HCT116 (cell line): ENCODE results near the gene EFNB2. TPM values are rescaled to one million over a fixed set of nuclear protein-coding genes. Genes with fewer than 3 reads are reported as not detected.

ENCODE experiments used
- ATAC-seq: fragments of 200-7000 bp; cut with Tn5 transposase; 2 replicates; pipeline ENCODE4 v1.9.1; 2020; ENCODE audit warnings: mild to moderate bottlenecking, moderate library complexity
- BruUV-seq: library from RNA; stranded (reverse); fragments of 400-500 nt; replicated peaks from 2 replicates; lab custom pipeline; 2021; lab: Mats Ljungman, UMichigan
- CTCF ChIA-PET: fragments of 300-600 bp; sonication (Branson Sonifier 250); formaldehyde crosslinking; loops from one replicate; lab custom pipeline; 2021; ENCODE audit warnings: antibody characterized with exemption; lab: Charles Lee
- POLR2A ChIA-PET: fragments of 300-600, 350-600 bp; sonication (Branson Sonifier 250); formaldehyde crosslinking; loops from one replicate; lab custom pipeline; 2021; ENCODE audit warnings: antibody characterized with exemption; lab: Charles Lee
- RAD21 ChIA-PET, 2 experiments: fragments of 300-600 bp; sonication (Branson Sonifier 250); formaldehyde crosslinking; loops; one replicate each; lab custom pipeline; 2023; ENCODE audit warnings: low total read pairs in 2 of 2; ENCODE audit not compliant: uncharacterized antibody in 2 of 2, unreplicated experiment in 2 of 2, low non-redundant PET in 1 of 2; lab: Charles Lee
- DNase-seq: peaks from one replicate; pipeline ENCODE4 v3.0.0-alpha.2; 2010; ENCODE audit warnings: low read depth, low spot score
- H2AFZ ChIP-seq: fragments of 200-600 bp; shearing (Covaris generic), sonication (generic); 2 replicates; pipeline ENCODE4 v1.6.1; 2017; ENCODE audit warnings: low read depth, mixed run types, mixed read lengths, antibody characterized with exemption, low read length; ENCODE audit not compliant: poor library complexity, severe bottlenecking
- H3K27ac ChIP-seq: 2 replicates; pipeline ENCODE4 v1.5.1; 2012; ENCODE audit warnings: low read depth, low read length
- H3K27me3 ChIP-seq: fragments of 200-600 bp; sonication (generic); 2 replicates; pipeline ENCODE4 v1.6.1; 2016; ENCODE audit warnings: mixed run types, low read length, mixed read lengths; ENCODE audit not compliant: insufficient read depth
- H3K36me3 ChIP-seq, 2 experiments: fragments of 200-500 bp in 1 of 2; fragments of 200-600 bp in 1 of 2; sonication (Bioruptor generic) in 1 of 2; sonication (generic) in 1 of 2; 2 replicates each; pipeline versions ENCODE4 v1.5.1 to v1.6.1; 2014 to 2016; ENCODE audit warnings: low read length in 2 of 2, inconsistent platforms in 1 of 2, mixed read lengths in 1 of 2, mixed run types in 1 of 2; ENCODE audit not compliant: insufficient read depth in 2 of 2, control insufficient read depth in 1 of 2
- H3K4me1 ChIP-seq, 2 experiments: fragments of 200-600 bp in 1 of 2; sonication (generic) in 1 of 2; 2 replicates each; pipeline versions ENCODE4 v1.5.1 to v1.6.1; 2012 to 2017; ENCODE audit warnings: low read length in 2 of 2, inconsistent platforms in 1 of 2, mild to moderate bottlenecking in 1 of 2, mixed read lengths in 1 of 2, mixed run types in 1 of 2, moderate library complexity in 1 of 2; ENCODE audit not compliant: insufficient read depth in 2 of 2, control insufficient read depth in 1 of 2
- H3K4me2 ChIP-seq: fragments of 200-600 bp; sonication (generic); 2 replicates; pipeline ENCODE4 v1.6.1; 2017; ENCODE audit warnings: mixed run types, low read length, mixed read lengths
- H3K4me3 ChIP-seq, 2 experiments: fragments of 200-600 bp in 1 of 2; sonication (generic) in 1 of 2; replicated peaks in 1 of 2; 2 replicates each; pipeline ENCODE4 v1.5.1; 2011 to 2016; ENCODE audit warnings: low read length in 2 of 2, control low read depth in 1 of 2, low read depth in 1 of 2, mild to moderate bottlenecking in 1 of 2, mixed read lengths in 1 of 2, mixed run types in 1 of 2
- H3K79me2 ChIP-seq: fragments of 200-600 bp; sonication (generic); 2 replicates; pipeline ENCODE4 v1.6.1; 2017; ENCODE audit warnings: mild to moderate bottlenecking, mixed run types, low read length, moderate library complexity, mixed read lengths; ENCODE audit not compliant: insufficient read depth
- H3K9ac ChIP-seq: fragments of 200-600 bp; sonication (generic); 2 replicates; pipeline ENCODE4 v1.6.1; 2016; ENCODE audit warnings: low read length, mixed read lengths
- H3K9me2 ChIP-seq: fragments of 200-600 bp; sonication (generic), shearing (Covaris generic); 2 replicates; pipeline ENCODE4 v1.6.1; 2017; ENCODE audit warnings: mixed run types, mild to moderate bottlenecking, moderate library complexity; ENCODE audit not compliant: insufficient read depth
- H3K9me3 ChIP-seq, 2 experiments: fragments of 200-500 bp in 1 of 2; fragments of 200-600 bp in 1 of 2; sonication (Bioruptor generic) in 1 of 2; sonication (generic) in 1 of 2; 2 replicates each; pipeline ENCODE4 v1.6.1; 2014 to 2017; ENCODE audit warnings: low read length in 2 of 2, mixed read lengths in 2 of 2, inconsistent platforms in 1 of 2, low read depth in 1 of 2, mild to moderate bottlenecking in 1 of 2, mixed run types in 1 of 2, moderate library complexity in 1 of 2; ENCODE audit not compliant: control insufficient read depth in 1 of 2, insufficient read depth in 1 of 2
- H4K20me1 ChIP-seq: fragments of 200-600 bp; sonication (generic), shearing (Covaris generic); 2 replicates; pipeline ENCODE4 v1.6.1; 2017; ENCODE audit warnings: mixed run types, mild to moderate bottlenecking, moderate library complexity; ENCODE audit not compliant: insufficient read depth
- CBX3 ChIP-seq: IDR thresholded peaks from 2 replicates; pipeline ENCODE4 v1.6.1; 2012; ENCODE audit warnings: low read depth
- EZH2 ChIP-seq: fragments of 200-600 bp; sonication (generic); IDR thresholded peaks from 2 replicates; pipeline ENCODE4 v1.6.1; 2017; ENCODE audit warnings: antibody characterized with exemption, mixed run types
- FOSL1 ChIP-seq: IDR thresholded peaks from 2 replicates; pipeline ENCODE4 v1.6.1; 2012; ENCODE audit warnings: low read depth
- JUND ChIP-seq: IDR thresholded peaks from 2 replicates; pipeline ENCODE4 v1.6.1; 2012
- POLR2A ChIP-seq: IDR thresholded peaks from 2 replicates; pipeline ENCODE4 v1.7.0; 2011; ENCODE audit warnings: borderline replicate concordance; ENCODE audit not compliant: insufficient read depth, insufficient read length; ENCODE audit errors: extremely low read depth
- RAD21 ChIP-seq: IDR thresholded peaks from 2 replicates; pipeline ENCODE4 v1.6.1; 2012; ENCODE audit warnings: low read depth, mild to moderate bottlenecking
- SP1 ChIP-seq: IDR thresholded peaks from 2 replicates; pipeline ENCODE4 v1.6.1; 2012; ENCODE audit warnings: low read depth
- TCF7L2 ChIP-seq: IDR thresholded peaks from 2 replicates; pipeline ENCODE4 v1.7.0; 2011; ENCODE audit warnings: borderline replicate concordance, inconsistent platforms; ENCODE audit not compliant: insufficient read depth, insufficient read length; ENCODE audit errors: extremely low read depth
- YY1 ChIP-seq: IDR thresholded peaks from 2 replicates; pipeline ENCODE4 v1.6.1; 2011; ENCODE audit warnings: low read length, low read depth, moderate library complexity, mild to moderate bottlenecking; ENCODE audit not compliant: insufficient replicate concordance; ENCODE audit errors: extremely low read depth
- intact Hi-C: fragments of 100-400 bp; cut with micrococcal nuclease; formaldehyde crosslinking; loops from 2 replicates; pipeline ENCODE4 v1.10.0; 2022
- total RNA-seq: library from RNA; stranded (reverse); gene quantifications from one replicate; pipeline ENCODE4 v1.2.1, GENCODE V29; 2021; ENCODE audit not compliant: unreplicated experiment
- TF ChIP-seq, protein P1 (sequence below): IDR thresholded peaks from 2 replicates; pipeline ENCODE4 v1.6.1; 2012; ENCODE audit warnings: low read depth
- TF ChIP-seq, protein P2 (sequence below): IDR thresholded peaks from 2 replicates; pipeline ENCODE4 v1.6.1; 2011; ENCODE audit warnings: mild to moderate bottlenecking, low read length, moderate library complexity; ENCODE audit not compliant: insufficient replicate concordance; ENCODE audit errors: extremely low read depth

EFNB2 gene
- total RNA-seq, 1 experiment from 2014 or later: 30.9 TPM

DNA sequence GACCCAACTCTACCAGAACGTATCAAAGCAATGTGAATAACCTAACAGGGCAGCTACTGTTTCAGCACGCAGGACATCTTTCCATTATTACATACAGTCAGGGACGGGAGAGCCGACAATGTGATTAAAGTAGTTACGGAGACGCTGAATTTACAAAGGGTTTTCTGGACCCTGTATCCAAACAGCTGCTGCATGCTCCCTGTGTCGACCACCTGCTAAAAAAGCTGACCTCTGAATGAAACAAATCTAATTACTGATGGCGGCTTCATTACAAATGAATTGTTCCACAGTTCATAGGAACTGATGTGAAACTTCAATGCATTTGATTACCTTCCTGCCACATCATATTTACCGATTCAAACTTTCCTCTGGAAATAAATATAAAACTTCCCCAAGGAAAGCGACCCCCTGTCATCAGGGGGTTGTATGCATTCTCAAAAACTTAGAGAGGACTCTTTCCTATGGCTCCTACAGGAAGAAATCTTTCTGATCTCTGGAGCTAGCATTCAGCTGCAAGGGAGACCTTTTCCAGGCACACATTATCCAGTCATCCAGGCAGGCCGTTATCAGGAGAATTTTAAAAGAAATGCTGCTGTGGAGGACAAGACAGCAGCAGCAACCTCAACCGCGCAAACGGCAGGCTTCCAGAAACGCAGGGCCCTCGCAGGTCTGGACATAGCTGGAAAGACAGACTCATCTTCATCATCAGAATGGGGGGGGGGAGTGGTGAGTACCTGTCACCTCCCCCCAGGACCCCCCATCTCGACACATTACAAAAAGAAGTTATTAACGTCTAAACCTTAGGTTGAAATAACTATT lies 3.1 kb downstream of the EFNB2 start:
- peak overlapping the region; percentile 22 to 90 for H3K4me3 ChIP-seq
- RAD21 ChIA-PET: interaction anchor here in 1 of 2 experiments (0.6 kb wide), 1 partner anchor 227 kb away, joined by 3 read pairs; no protein-coding TSS in a partner anchor
- H3K36me3 ChIP-seq: peaks cover 0 to 3% of the 10 kb centered on the region in 2 experiments; a peak in 2 of 4 replicates
- BruUV-seq: no TSS peak
- peaks cover 75% of the 10 kb centered on the region for H3K79me2 ChIP-seq
- no peak for ATAC-seq
- peaks cover 13% of the 10 kb centered on the region; the same call in 1 of the 2 replicates for H4K20me1 ChIP-seq
- no peaks in the 10 kb centered on the region for H3K9me3 ChIP-seq
- H3K27me3 ChIP-seq: no peaks in the 10 kb centered on the region
- no peak overlapping the region; the same call in 1 of the 2 replicates for H3K27ac ChIP-seq
- H3K4me1 ChIP-seq: peaks cover 13 to 29% of the 10 kb centered on the region in 2 experiments
- intact Hi-C loops: loop anchor here (5.0 to 10.0 kb wide), 6 partner anchors 435 to 1328 kb away; no protein-coding TSS in a partner anchor
- CTCF ChIA-PET: interaction anchor here (0.7 to 1.8 kb wide), 3 partner anchors 378 to 1759 kb away, joined by 3 to 5 read pairs (median 3); no protein-coding TSS in a partner anchor
- DNase-seq: no peak
- no peak for TF ChIP-seq SP1
- no peak for TF ChIP-seq JUND
- no peak for TF ChIP-seq CBX3
- TF ChIP-seq FOSL1: no peak
- TF ChIP-seq YY1: no peak
- TF ChIP-seq EZH2: no peak
- TF ChIP-seq POLR2A: no peak
- TF ChIP-seq, protein P1, sequence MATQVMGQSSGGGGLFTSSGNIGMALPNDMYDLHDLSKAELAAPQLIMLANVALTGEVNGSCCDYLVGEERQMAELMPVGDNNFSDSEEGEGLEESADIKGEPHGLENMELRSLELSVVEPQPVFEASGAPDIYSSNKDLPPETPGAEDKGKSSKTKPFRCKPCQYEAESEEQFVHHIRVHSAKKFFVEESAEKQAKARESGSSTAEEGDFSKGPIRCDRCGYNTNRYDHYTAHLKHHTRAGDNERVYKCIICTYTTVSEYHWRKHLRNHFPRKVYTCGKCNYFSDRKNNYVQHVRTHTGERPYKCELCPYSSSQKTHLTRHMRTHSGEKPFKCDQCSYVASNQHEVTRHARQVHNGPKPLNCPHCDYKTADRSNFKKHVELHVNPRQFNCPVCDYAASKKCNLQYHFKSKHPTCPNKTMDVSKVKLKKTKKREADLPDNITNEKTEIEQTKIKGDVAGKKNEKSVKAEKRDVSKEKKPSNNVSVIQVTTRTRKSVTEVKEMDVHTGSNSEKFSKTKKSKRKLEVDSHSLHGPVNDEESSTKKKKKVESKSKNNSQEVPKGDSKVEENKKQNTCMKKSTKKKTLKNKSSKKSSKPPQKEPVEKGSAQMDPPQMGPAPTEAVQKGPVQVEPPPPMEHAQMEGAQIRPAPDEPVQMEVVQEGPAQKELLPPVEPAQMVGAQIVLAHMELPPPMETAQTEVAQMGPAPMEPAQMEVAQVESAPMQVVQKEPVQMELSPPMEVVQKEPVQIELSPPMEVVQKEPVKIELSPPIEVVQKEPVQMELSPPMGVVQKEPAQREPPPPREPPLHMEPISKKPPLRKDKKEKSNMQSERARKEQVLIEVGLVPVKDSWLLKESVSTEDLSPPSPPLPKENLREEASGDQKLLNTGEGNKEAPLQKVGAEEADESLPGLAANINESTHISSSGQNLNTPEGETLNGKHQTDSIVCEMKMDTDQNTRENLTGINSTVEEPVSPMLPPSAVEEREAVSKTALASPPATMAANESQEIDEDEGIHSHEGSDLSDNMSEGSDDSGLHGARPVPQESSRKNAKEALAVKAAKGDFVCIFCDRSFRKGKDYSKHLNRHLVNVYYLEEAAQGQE: no peak
- no peak for TF ChIP-seq TCF7L2
- TF ChIP-seq RAD21: no peak
- TF ChIP-seq, protein P2, sequence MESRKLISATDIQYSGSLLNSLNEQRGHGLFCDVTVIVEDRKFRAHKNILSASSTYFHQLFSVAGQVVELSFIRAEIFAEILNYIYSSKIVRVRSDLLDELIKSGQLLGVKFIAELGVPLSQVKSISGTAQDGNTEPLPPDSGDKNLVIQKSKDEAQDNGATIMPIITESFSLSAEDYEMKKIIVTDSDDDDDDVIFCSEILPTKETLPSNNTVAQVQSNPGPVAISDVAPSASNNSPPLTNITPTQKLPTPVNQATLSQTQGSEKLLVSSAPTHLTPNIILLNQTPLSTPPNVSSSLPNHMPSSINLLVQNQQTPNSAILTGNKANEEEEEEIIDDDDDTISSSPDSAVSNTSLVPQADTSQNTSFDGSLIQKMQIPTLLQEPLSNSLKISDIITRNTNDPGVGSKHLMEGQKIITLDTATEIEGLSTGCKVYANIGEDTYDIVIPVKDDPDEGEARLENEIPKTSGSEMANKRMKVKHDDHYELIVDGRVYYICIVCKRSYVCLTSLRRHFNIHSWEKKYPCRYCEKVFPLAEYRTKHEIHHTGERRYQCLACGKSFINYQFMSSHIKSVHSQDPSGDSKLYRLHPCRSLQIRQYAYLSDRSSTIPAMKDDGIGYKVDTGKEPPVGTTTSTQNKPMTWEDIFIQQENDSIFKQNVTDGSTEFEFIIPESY: no peak
- TF ChIP-seq, all 23 proteins: peak for 0
- H3K9ac ChIP-seq: peak overlapping the region; percentile 75; the same call in 1 of the 2 replicates
- peak overlapping the region; percentile 81 for H3K4me2 ChIP-seq
- POLR2A ChIA-PET: no interaction called here
- H3K9me2 ChIP-seq: no peaks in the 10 kb centered on the region
- H2AFZ ChIP-seq: no peak overlapping the region
